ENCODE data around the gene ADGRD1. TPM values are rescaled to one million over a fixed set of nuclear protein-coding genes. Genes with fewer than 3 reads are reported as not detected.

Gene ADGRD1
- total RNA-seq, 1 donor from 2014 or later, result 0.47 TPM

DNA sequence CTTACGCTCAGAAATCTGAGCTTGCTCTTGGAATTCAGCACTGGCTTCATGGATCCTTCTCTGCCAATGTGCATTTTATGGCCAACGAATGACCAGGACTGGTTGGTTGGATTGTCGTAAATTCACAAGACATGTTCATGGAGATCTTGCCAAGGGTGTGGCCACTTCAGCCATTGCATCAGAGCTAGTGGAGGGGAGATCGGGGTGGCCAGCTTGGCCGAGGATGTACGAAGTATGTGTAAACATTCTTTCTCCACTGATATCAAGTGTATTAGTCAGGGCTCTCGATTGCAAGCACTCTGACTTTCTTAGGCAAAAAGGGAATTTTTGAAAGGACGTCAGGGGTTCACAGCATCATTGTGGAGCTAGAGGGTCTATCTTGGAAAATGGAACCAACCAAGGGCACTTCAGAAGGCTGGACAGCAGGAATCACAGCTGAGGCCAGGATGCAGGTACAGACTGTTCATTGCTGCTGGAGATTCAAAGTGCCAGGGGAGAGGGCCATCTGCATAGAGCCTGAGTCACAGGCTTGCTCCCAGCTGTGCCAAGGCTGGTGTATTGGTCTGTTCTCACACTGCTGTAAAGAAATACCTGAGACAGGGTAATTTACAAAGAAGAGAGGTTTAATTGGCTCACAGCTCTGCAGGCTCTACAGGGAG, 32.9 kb upstream of the ADGRD1 start:
- ChIA-PET CTCF (interaction anchor here (0.9 kb wide), 1 partner anchor 211 kb away, joined by 3 read pairs; no protein-coding TSS in a partner anchor), POLR2A (no interaction called here)
- intact Hi-C loops (cut with micrococcal nuclease), result no loop called here
- no peaks in the 10 kb centered on the region for H3K9me3 Mint-ChIP-seq
- no peaks in the 10 kb centered on the region for H3K36me3 Mint-ChIP-seq (ENCODE audit: low read depth)
- peaks cover 9% of the 10 kb centered on the region for H3K4me1 Mint-ChIP-seq
- TF ChIP-seq, protein P1, sequence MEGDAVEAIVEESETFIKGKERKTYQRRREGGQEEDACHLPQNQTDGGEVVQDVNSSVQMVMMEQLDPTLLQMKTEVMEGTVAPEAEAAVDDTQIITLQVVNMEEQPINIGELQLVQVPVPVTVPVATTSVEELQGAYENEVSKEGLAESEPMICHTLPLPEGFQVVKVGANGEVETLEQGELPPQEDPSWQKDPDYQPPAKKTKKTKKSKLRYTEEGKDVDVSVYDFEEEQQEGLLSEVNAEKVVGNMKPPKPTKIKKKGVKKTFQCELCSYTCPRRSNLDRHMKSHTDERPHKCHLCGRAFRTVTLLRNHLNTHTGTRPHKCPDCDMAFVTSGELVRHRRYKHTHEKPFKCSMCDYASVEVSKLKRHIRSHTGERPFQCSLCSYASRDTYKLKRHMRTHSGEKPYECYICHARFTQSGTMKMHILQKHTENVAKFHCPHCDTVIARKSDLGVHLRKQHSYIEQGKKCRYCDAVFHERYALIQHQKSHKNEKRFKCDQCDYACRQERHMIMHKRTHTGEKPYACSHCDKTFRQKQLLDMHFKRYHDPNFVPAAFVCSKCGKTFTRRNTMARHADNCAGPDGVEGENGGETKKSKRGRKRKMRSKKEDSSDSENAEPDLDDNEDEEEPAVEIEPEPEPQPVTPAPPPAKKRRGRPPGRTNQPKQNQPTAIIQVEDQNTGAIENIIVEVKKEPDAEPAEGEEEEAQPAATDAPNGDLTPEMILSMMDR (IDR thresholded peaks at IDR 0.05), result no peak
- DNase-seq (no peak), ATAC-seq (ENCODE audit: low read depth) (no peak)
- peaks cover 26% of the 10 kb centered on the region for H3K27me3 Mint-ChIP-seq
- no peak overlapping the region for H3K27ac Mint-ChIP-seq
- H3K4me3 Mint-ChIP-seq, result no peak overlapping the region

DNA sequence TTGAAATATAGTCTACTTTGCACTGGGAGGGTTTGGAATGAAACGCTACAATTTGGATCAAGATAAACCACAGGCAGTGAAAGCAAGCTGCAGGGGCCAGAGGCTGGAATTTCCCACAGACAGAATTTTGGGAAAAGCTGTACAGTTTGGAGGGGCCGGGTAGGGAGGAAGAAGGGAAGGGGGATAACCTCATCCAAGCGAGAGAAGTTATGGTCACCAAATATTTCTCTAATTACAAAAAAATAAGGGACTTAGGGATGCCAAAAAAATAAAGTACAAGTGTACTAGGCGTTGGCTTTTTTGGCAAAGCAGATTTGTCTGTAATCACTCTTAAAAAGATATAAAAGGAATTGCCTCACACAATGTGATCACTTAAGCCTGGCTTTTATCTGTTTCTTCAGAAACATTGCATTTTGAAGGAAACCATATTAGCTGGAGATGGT, 31.2 kb upstream of the ADGRD1 start:
- POLR2A ChIA-PET, result no interaction called here
- CTCF ChIA-PET, result no interaction called here
- no peaks in the 10 kb centered on the region for H3K9me3 Mint-ChIP-seq
- H3K4me3 Mint-ChIP-seq, result no peak overlapping the region
- ATAC-seq (ENCODE audit: low read depth), result no peak
- H3K36me3 Mint-ChIP-seq (ENCODE audit: low read depth), result no peaks in the 10 kb centered on the region
- intact Hi-C loops (cut with micrococcal nuclease), result no loop called here
- DNase-seq, result no peak
- peaks cover 21% of the 10 kb centered on the region for H3K27me3 Mint-ChIP-seq
- no peak overlapping the region for H3K27ac Mint-ChIP-seq
- TF ChIP-seq, protein P1 (IDR thresholded peaks at IDR 0.05), result no peak
- no peaks in the 10 kb centered on the region for H3K4me1 Mint-ChIP-seq

DNA sequence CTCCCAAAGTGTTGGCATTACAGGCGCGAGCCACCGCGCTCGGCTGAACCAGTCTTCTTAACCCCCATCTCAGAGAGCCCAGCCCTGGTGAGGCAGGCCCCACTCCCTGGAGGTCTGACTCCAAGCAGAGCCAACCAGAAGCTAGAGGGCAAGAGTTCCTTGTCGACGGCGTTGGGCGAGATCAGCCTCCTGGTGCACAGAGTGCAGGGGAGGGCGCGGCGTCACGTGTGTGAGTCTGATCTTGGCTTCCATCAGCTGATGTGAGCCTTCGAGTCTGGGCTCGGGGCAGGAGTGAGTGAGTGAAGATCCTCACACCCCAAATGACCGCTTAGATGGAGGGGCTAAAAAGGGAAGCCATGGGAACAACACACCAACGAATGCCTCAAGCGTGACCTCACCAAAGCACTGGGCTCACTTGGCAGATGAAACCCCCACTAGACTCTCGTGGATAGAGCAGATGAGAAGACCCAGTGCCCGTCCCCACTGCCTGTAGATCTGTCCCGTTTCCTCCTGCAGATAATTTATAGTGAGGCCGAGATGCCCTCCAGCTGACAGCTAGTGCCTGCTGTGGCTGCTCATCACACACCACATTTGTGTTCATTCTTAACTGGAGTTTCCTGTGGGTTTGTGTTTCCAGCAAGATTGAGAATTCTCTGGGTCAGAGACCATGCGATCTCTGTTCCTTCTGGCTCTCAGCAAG, 28.6 kb upstream of the ADGRD1 start:
- no peaks in the 10 kb centered on the region for H3K36me3 Mint-ChIP-seq (ENCODE audit: low read depth)
- TF ChIP-seq, protein P1 (IDR thresholded peaks at IDR 0.05), result no peak
- ChIA-PET POLR2A (no interaction called here), CTCF (no interaction called here)
- H3K27ac Mint-ChIP-seq, result no peak overlapping the region
- DNase-seq (no peak), ATAC-seq (ENCODE audit: low read depth) (no peak)
- H3K4me1 Mint-ChIP-seq, result no peaks in the 10 kb centered on the region
- no peak overlapping the region for H3K4me3 Mint-ChIP-seq
- peaks cover 24% of the 10 kb centered on the region for H3K27me3 Mint-ChIP-seq
- intact Hi-C loops (cut with micrococcal nuclease), result no loop called here
- H3K9me3 Mint-ChIP-seq, result no peaks in the 10 kb centered on the region

DNA sequence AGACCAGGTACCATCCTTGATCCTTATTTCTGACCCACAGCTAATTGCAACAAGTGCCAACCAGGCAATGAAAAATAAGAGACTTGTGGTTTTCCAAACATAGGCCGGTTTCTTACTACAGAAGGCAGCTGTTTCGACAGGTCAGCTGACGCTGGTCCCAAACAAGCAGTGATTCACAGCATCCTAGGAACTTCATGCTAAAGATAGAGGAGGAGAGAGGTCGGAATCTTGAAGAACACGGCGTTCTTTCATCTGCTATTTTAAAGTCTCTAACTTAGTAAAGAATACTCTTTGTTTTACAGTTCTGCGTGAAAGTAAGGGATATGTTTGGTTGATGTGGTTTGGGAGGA, 28.1 kb upstream of the ADGRD1 start:
- DNase-seq, result no peak
- intact Hi-C loops (cut with micrococcal nuclease), result no loop called here
- H3K9me3 Mint-ChIP-seq, result no peaks in the 10 kb centered on the region
- peaks cover 25% of the 10 kb centered on the region for H3K27me3 Mint-ChIP-seq
- TF ChIP-seq, protein P1 (IDR thresholded peaks at IDR 0.05), result no peak
- POLR2A ChIA-PET, result no interaction called here
- no peak for ATAC-seq (ENCODE audit: low read depth)
- no peaks in the 10 kb centered on the region for H3K36me3 Mint-ChIP-seq (ENCODE audit: low read depth)
- no peaks in the 10 kb centered on the region for H3K4me1 Mint-ChIP-seq
- H3K4me3 Mint-ChIP-seq, result no peak overlapping the region
- no peak overlapping the region for H3K27ac Mint-ChIP-seq
- CTCF ChIA-PET, result no interaction called here

DNA sequence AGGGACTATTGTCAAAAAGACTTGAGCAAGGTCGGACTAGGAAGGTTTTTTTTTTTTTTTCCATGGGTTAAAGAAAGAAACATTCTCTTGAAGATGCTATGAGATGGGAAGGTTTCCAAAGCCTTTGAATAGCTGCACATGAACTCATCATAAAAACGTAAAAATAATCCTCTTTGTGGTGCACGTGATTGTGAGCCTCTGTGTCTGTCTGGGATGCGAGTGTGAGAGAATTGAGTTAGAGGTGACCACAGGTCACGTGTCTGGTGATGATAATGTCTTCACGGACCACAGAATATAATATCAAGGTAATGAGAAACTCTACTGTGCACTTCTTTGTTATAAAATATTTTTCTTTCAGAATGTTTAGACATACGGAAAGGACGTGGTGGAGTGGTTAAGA, 24.3 kb upstream of the ADGRD1 start:
- no peaks in the 10 kb centered on the region for H3K4me1 Mint-ChIP-seq
- intact Hi-C loops (cut with micrococcal nuclease), result no loop called here
- CTCF ChIA-PET, result no interaction called here
- H3K27ac Mint-ChIP-seq, result no peak overlapping the region
- H3K36me3 Mint-ChIP-seq (ENCODE audit: low read depth), result no peaks in the 10 kb centered on the region
- TF ChIP-seq, protein P1 (IDR thresholded peaks at IDR 0.05), result no peak
- no peaks in the 10 kb centered on the region for H3K9me3 Mint-ChIP-seq
- POLR2A ChIA-PET, result no interaction called here
- DNase-seq, result no peak
- H3K4me3 Mint-ChIP-seq, result no peak overlapping the region
- H3K27me3 Mint-ChIP-seq, result peaks cover 28% of the 10 kb centered on the region
- ATAC-seq (ENCODE audit: low read depth), result no peak

Data from activated B cell treated with CpG ODN at 0.5 μM for 24 hours (primary cell).